B cell (primary cell): ENCODE results near the gene PIP.
"Not testable (repeated sequence)": the region's sequence is repeated elsewhere in the genome, so short reads cannot be mapped to it uniquely, and the experiment has no call there.

Experiments
- EZH2 ChIP-seq: IDR thresholded peaks from 2 replicates; pipeline ENCODE4 v1.6.1; 2012; ENCODE audit warnings: borderline replicate concordance, low read depth, mild to moderate bottlenecking, moderate library complexity, low read length; ENCODE audit not compliant: insufficient read depth, poor library complexity, severe bottlenecking
- TF ChIP-seq, protein P1 (sequence below): fragments of 200-600 bp; IDR thresholded peaks from one replicate; pipeline ENCODE4 v1.8.0; 2022; ENCODE audit warnings: antibody characterized with exemption, mild to moderate bottlenecking

- TF ChIP-seq, protein P1, sequence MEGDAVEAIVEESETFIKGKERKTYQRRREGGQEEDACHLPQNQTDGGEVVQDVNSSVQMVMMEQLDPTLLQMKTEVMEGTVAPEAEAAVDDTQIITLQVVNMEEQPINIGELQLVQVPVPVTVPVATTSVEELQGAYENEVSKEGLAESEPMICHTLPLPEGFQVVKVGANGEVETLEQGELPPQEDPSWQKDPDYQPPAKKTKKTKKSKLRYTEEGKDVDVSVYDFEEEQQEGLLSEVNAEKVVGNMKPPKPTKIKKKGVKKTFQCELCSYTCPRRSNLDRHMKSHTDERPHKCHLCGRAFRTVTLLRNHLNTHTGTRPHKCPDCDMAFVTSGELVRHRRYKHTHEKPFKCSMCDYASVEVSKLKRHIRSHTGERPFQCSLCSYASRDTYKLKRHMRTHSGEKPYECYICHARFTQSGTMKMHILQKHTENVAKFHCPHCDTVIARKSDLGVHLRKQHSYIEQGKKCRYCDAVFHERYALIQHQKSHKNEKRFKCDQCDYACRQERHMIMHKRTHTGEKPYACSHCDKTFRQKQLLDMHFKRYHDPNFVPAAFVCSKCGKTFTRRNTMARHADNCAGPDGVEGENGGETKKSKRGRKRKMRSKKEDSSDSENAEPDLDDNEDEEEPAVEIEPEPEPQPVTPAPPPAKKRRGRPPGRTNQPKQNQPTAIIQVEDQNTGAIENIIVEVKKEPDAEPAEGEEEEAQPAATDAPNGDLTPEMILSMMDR, result not testable (repeated sequence)
- not testable (repeated sequence) for TF ChIP-seq EZH2
These were observed 8.6 kb upstream of the PIP start for GRCh38 chr7:143123326-143123725.
